Femur (tissue), 1 donor: ENCODE results near the gene MEGF11.

Experiments
- DNase-seq: peaks from one replicate; pipeline ENCODE4 v3.0.0-alpha.2; 2017

The MEGF11 gene

GRCh38 chr15:66167854-66168253 is 85.7 kb downstream of the MEGF11 start:
- DNase-seq = no peak

DNA sequence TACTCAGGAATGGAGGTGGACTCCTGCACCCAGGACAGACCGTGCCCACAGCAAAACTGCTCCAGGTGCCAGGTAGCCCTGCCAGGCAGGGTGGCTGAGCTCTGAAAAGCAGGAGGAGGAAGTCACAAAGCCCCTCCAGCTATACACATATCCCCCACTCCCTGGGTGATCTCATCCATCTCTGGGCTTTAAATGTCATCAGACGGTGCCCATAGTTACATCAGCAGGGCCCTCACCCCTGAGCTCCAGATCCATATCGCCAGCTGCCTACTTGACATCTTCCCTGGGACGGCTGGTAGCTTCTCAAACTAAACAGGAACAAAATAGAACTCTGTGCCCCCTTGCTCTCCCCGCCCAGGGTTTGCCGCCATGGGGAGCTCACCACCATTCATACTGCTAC is 87.7 kb downstream of the MEGF11 start:
- no peak for DNase-seq

DNA sequence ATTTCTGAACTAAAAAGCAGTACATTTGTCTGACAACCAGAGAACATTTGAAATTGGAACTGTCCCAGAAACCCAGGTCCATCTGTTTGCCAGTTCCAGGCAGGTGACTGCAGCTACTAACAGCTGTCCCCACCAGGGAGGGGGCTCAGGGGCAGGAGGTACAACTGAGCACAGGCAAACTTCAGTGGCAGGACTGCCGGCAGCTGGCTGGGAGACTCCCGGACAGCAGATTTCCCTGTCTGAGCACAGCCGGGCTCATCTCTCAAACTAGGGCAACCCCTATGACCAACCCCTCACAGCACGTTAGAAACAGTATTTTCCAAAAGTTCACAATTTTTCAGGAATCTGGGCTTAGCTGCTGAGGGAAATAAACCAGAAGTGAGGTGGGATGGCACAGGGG is 88.8 kb downstream of the MEGF11 start:
- DNase-seq = no peak

- no peak for DNase-seq
Measured at GRCh38 chr15:66163553-66163952, 90.0 kb downstream of the MEGF11 start.

DNA sequence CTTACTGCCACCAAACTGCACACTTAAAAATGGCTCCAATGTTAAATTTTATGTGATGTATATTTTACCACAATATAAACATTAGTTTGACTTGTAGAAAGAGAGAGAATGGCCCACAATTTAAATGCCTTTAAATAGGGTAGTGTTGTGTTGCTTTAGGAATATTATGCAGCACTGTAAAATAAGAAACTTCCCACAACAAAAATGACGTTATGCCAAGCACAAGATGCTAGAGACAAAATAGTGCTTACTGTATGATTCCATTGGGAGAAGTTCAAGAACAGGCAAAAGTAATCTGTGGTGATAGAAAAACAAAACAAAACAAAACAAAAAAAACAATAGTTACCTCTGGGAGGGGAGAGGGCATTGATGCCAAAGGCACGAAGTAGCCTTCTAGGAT is 91.3 kb downstream of the MEGF11 start:
- no peak for DNase-seq

GRCh38 chr15:66161575-66162118 is 91.9 kb downstream of the MEGF11 start:
- DNase-seq = no peak

DNA sequence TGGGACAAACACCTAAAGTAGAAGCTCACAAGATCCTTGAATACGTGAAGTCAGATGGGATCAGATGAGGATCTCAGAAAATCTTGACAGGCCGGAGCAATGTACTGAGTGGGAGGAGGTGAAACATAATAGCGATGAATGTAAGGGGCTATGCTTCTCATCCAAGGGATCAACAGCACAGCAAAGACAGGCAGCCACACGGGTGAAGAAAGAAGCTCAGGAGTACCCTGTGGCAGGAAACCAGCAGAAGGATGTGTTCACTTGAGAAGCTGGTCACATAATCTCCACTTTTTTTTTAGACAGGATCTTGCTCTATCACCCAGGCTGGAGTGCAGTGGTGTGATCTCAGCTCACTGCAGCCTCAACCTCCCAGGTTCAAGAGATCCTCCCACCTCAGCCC is 92.4 kb downstream of the MEGF11 start:
- DNase-seq = no peak

- no peak for DNase-seq
Measured at GRCh38 chr15:66157507-66157906, 96.0 kb downstream of the MEGF11 start.

DNA sequence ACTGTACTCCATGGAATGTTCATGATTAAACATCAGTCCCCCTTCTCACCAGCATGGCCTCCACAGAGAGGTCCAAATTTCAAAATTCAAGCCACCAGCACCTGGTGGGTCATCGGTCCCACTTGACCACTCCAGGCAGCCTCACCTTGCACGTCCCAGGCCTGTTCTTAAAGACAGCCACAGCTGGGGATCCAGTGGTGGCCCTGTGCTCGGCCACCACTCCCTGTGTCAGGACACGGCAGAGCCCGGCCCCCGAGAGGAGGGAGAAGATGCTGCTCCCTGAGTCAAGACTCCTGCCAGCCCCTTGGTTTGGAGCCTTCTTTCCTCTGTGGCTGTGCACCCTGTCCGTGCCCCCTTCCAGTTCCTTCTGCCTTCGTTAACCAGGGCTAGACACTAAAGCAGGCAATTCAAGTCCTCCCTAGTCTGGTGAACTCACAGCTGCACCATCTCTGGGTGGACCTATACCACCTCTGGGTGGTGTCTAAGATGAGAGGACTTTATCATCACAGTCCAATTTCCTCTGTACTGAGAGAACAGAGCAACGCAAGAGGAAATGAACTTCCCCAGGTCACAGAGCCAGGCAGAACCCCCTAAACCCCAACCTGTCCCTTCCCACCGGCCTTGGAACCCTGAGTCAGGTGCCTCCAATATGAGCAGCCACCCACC is 97.1 kb downstream of the MEGF11 start:
- DNase-seq = no peak

DNA sequence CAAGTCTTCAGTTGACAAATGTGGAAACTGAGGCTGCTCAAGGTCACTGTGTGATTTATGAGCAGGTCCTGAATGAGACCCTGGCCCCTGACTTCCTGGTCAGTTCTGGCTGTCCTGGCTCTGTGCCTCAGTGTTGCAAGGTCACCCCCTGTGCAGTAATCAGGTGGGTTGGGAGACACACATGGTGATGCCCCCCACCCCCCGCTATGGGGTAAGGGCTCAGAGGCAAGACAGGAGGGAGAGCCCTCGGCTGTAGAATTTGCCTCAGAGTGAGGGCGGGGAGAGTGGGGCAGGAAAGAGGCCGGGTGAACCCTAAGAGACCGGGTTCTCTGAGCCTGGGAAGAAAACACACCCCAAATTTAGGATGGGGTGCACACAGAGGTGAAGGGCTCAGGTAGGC is 98.5 kb downstream of the MEGF11 start:
- no peak for DNase-seq

DNA sequence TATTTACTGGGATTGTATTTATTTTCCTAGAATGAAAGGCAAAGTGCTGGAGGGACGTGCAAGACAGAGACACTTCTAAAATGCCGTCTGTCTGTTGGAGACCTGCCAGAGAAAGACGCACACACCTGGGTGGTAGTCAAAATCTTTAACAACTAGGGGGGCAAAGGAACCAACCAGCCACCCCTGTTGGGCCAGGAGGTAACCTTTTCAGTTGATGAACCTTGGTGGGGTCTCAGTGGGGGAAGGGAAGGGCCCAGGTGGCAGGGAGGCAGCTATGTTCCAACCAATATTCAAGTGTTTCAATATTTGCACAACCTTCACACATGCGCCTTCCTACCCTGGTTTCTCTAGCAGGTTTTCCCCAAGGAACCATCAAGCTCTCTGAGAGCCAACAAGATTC is 99.0 kb downstream of the MEGF11 start:
- no peak for DNase-seq

DNA sequence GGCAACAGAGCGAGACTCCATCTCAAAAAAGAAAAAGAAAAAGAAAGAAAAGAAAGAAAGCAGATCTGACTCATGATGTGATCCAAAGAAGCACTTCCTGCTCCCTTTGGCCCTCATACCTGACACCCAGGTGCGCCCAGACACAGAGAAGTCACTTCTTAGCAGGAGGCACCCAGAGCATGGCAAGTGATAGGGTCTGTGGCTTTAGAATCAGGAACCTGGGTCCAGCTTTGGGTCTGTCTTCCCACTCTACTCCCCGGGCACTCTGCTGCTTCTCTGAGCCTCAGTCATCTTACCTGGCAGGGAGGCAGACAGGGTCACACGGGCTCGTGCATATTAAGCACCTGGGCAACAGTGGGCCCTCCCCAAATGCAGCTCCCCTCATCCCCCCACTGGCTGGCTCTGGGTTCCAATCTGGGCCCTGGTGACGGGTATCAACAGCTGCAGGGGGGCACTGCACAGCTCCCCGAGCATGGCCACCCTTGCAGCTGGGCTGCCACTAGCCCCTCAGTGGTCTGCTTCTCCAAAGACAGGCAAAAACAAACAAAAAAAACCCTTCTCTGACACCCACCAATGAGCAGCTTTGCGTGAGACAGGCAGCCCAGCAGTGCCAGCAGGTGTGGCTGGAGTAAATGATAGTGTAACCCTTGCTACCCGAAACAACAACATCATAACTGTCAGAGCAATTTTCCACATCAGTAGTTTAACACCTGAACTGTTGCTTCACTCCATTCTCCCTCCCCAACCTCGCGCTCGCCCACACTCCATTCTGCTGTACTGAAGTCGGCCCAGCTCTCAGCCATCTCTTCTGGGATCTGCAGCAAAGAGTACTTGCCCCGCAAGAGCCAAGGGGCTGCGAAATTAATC is 99.8 kb downstream of the MEGF11 start:
- DNase-seq = peak; percentile 24

- DNase-seq = no peak
Measured at GRCh38 chr15:66152650-66153049, 100.9 kb downstream of the MEGF11 start.

DNA sequence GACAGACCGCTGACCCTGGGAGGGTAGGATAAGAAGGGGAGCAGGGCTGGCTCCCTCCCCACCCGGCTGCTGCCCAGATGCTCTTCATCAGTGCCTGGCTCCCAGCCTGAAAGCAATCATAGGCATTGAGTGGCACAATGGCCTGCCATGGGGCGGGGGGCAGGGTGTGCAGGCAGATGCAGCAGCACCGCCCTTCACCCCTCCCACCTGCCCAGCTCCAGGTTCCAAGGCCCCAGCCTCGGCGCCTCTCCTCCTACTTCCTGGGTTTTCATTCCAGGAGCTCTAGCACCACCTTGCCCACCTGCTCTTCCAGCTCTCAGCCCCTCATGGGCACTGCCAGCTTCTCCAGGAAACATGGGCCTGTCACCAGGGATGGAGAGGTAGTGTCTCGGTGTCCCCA is 101.7 kb downstream of the MEGF11 start:
- DNase-seq = no peak

GRCh38 chr15:66149871-66150270 is 103.7 kb downstream of the MEGF11 start:
- DNase-seq = no peak

GRCh38 chr15:66148187-66148586 is 105.4 kb downstream of the MEGF11 start:
- DNase-seq = no peak

- DNase-seq = no peak
Measured at GRCh38 chr15:66147440-66147839, 106.1 kb downstream of the MEGF11 start.

- DNase-seq = no peak
Measured at GRCh38 chr15:66145726-66146182, 107.8 kb downstream of the MEGF11 start.

- DNase-seq = no peak
Measured at GRCh38 chr15:66144978-66145725, 108.4 kb downstream of the MEGF11 start.

DNA sequence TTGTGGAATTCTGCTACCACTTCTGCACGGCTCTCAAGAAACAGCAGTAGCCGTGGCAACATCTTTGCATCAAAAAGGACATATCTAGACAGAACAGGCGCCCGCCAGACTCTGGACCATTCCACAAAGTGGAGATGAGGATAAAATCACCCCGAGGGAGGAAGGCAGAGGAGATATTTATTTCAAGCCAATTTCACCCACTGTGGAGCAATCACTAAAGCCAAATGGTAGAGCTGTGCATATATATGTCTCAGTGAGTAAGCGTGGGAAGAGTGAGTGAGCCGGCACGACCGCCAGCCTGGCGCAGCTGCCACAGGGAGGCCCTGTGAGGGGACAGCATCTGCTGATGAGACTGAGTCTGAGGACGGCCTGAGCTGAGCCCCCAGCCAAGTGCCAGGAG is 111.3 kb downstream of the MEGF11 start:
- peak; percentile 64 for DNase-seq

- no peak for DNase-seq
Measured at GRCh38 chr15:66139591-66140207, 113.9 kb downstream of the MEGF11 start.

GRCh38 chr15:66138892-66139590 is 114.5 kb downstream of the MEGF11 start:
- peak; percentile 58 for DNase-seq
